Cardiac fibroblast (primary cell): ENCODE data around the gene RASGRP3.
"Not testable (repeated sequence)": the region's sequence is repeated elsewhere in the genome, so short reads cannot be mapped to it uniquely, and the experiment has no call there.

ENCODE experiments used
- DNase-seq, 2 donors: peaks; one replicate each; pipeline versions ENCODE4 v3.0.0 to v3.0.0-alpha.2; 2010; ENCODE audit warnings: low read depth in 2 of 2
- H3K4me3 ChIP-seq, 2 donors: replicated peaks in 1 of 2; 1 replicate in 1 of 2; 2 replicates in 1 of 2; pipeline ENCODE4 v1.5.1; 2011; ENCODE audit warnings: low read depth in 2 of 2, low read length in 2 of 2, mild to moderate bottlenecking in 2 of 2, moderate library complexity in 1 of 2
- TF ChIP-seq, protein P1 (sequence below): IDR thresholded peaks from one replicate; pipeline ENCODE4 v1.5.1; 2011; ENCODE audit warnings: low read depth, mild to moderate bottlenecking, low read length, inconsistent platforms

RASGRP3 gene

DNA sequence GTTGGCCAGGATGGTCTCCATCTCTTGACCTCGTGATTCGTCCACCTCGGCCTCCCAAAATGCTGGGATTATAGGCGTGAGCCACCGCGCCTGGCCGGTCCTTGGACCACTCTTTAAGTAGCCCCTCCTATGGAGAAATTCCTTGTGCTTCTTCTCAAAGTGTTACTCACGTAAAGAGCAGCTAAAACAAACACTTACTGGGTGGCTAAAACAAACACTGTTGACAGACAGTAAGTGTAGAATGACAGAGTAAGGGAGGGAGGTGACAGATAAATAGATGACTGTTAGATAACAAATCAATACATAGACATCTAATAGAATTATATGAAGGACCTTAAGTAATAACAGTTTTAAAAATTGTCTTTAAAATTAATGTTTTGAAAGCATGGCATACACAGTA lies 40.9 kb upstream of the RASGRP3 start:
- H3K4me3 ChIP-seq = no peak overlapping the region
- DNase-seq = no peak
- TF ChIP-seq, protein P1, sequence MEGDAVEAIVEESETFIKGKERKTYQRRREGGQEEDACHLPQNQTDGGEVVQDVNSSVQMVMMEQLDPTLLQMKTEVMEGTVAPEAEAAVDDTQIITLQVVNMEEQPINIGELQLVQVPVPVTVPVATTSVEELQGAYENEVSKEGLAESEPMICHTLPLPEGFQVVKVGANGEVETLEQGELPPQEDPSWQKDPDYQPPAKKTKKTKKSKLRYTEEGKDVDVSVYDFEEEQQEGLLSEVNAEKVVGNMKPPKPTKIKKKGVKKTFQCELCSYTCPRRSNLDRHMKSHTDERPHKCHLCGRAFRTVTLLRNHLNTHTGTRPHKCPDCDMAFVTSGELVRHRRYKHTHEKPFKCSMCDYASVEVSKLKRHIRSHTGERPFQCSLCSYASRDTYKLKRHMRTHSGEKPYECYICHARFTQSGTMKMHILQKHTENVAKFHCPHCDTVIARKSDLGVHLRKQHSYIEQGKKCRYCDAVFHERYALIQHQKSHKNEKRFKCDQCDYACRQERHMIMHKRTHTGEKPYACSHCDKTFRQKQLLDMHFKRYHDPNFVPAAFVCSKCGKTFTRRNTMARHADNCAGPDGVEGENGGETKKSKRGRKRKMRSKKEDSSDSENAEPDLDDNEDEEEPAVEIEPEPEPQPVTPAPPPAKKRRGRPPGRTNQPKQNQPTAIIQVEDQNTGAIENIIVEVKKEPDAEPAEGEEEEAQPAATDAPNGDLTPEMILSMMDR = no peak

DNA sequence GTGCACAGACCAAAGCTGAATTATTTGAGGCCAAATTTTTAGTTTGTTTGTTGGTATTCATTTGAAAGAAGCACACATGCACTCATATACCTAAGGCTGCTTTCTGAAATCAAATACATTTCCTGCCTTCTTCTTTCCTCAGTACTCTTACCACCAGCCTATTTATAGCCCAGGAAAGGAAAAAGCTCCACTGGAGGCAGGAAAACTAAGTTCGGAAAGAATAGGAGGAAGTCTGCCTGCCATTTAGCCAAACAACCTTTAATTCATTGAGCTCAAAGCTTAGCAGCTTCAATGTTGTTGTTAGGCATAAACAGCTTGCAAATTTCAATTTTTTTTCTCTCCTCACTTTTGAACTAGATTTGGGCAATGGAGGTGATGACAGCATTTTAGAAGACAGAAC lies 40.4 kb upstream of the RASGRP3 start:
- peak overlapping the region in 1 of 2 donors; percentile 20 for H3K4me3 ChIP-seq
- TF ChIP-seq, protein P1 = no peak
- DNase-seq = peak; percentile 33 to 53

DNA sequence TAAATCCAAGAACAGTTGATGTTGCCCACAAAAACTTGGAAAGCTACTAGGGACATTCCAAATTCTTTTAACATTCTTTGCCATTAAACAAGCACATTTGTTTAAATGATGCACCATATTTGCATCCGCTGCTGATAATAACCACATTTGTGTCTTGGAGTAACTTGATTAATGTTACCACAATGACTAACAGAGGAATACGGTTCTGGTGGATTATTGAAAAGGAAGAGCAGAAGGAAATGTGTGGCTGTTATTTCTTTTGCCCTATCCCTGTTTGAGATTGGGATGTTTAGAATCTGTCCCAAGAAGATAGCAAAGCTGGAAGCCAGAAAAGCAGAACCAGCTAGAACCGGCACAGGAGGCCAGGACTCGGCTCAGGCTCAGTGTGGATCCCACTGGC lies 39.2 kb upstream of the RASGRP3 start:
- peak overlapping the region in 1 of 2 donors; percentile 29 for H3K4me3 ChIP-seq
- peak; percentile 87 to 89 for DNase-seq
- TF ChIP-seq, protein P1 = no peak

DNA sequence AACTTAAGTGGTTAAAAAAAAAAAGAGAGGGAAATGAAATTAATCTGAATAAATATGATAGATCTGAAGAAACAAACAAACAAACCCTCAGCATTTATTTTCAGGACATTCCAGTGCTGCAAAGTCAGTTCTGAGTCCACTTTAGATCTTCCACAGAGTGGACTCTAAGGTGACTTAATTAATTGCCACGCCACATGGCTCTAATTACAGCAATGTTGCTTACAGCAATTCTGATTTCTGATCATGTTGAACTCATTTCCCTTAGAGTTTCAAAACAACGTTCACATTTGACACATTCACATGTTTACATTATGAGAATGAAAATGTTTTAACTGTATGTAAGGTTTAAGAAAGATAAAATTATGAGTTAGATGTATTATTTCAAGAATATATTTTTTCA lies 38.6 kb upstream of the RASGRP3 start:
- TF ChIP-seq, protein P1 = no peak
- H3K4me3 ChIP-seq = no peak overlapping the region
- no peak for DNase-seq

DNA sequence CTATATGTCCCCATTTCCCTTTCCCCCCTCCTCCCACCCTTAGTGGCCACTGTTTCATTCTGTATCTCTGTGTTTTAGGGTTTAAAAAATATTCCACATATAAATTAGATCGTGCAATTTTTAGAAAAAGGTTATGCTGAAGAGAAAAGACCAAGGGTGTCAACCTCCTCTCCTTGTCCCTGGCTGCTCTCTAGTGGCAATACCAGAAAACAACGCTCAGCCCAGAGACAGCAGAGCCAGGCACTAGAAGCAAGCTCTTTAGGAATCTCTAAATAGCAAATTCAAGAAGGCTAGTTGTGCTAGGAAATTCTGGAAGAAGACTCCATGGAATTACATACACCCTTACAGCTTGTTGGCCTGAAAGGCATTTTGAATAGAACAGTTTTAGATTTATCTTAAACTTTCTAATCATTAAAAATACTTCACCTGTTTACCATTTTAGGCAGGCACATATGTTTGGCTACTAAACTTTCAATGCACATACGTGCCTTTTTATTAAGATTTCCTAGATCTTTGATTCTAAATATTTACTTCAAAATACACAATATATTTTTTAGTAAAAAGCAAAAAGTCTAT lies 35.1 kb upstream of the RASGRP3 start:
- TF ChIP-seq, protein P1 = peak; percentile 83
- DNase-seq = peak; percentile 83 to 84
- H3K4me3 ChIP-seq = no peak overlapping the region

DNA sequence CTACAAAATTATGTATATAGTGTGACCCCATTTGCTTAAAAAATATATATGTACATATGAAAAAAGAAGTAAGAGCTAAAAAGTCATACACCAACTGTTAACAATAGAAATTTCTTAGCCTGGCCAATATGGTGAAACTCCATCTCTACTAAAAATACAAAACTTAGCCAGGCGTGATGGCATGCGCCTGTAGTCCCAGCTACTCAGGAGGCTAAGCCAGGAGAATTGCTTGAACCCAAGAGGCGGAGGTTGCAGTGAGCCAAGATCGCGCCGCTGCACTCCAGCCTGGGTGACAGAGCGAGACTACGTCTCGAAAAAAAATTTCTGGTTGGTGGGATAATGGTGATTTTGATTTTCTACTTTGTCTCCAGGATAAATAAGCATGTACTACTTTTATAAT lies 34.4 kb upstream of the RASGRP3 start:
- H3K4me3 ChIP-seq, DNase-seq: not testable (repeated sequence)

DNA sequence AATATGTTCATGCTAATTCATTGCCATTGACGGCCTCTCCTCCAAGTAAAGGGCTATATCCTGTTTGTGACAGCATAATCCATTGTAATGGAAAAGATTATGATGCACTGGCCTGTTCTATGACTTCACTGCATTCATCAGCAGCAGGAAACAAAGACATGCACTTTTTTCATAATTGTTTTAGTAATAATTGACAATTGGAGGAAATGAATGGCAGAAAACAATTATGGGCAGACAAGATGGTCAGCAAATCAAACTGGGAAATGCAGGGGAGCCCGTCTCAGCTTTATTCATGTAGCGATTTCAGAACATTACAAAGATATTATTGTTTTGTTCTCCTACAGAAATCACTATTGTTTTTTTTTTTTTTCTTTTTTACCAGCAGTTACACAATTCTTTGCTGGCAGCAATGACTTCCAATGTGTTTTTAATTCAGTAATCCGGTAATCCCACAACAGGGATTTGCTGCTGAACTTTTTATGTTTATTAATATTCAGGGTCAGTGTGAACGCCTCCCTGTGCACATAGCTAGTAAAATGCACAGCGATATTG lies 33.8 kb upstream of the RASGRP3 start:
- TF ChIP-seq, protein P1 = no peak
- DNase-seq = peak; percentile 50 to 73
- no peak overlapping the region for H3K4me3 ChIP-seq
